Erythroblast (primary cell): ENCODE results near the gene JAK2.

ENCODE experiments used
- DNase-seq, 2 experiments: peaks; one replicate each; lab custom pipeline; 2025; lab: John Stamatoyannopoulos, UW
- GATA1 ChIP-seq: IDR thresholded peaks from 2 replicates; pipeline ENCODE4 v1.6.1; 2011; ENCODE audit warnings: low read depth, mild to moderate bottlenecking, control low read depth, low read length, moderate library complexity
- POLR2A ChIP-seq: IDR thresholded peaks from 2 replicates; pipeline ENCODE4 v1.6.1; 2011; ENCODE audit warnings: mild to moderate bottlenecking, low read length

JAK2 gene

GRCh38 chr9:4965174-4965821 lies 19.8 kb upstream of the JAK2 start:
- TF ChIP-seq POLR2A (no peak), GATA1 (no peak)

GRCh38 chr9:4967523-4967922 lies 17.5 kb upstream of the JAK2 start:
- TF ChIP-seq GATA1 (no peak), POLR2A (no peak)
- no peak for DNase-seq

More at GRCh38 chr9:4965174-4965821, 19.8 kb upstream of the JAK2 start:
- DNase-seq: peak in 1 of 2 experiments; percentile 8

- no peak for TF ChIP-seq GATA1
- DNase-seq: no peak
These were observed 15.9 kb upstream of the JAK2 start for GRCh38 chr9:4969130-4969529.

- no peak for DNase-seq
- TF ChIP-seq GATA1 (no peak), POLR2A (no peak)
These were observed 14.0 kb upstream of the JAK2 start for GRCh38 chr9:4970970-4971641.

GRCh38 chr9:4973246-4973645 lies 11.8 kb upstream of the JAK2 start:
- DNase-seq: no peak
- no peak for TF ChIP-seq POLR2A

- DNase-seq: peak; percentile 20 to 22
- TF ChIP-seq GATA1 (no peak), POLR2A (no peak)
These were observed 11.2 kb upstream of the JAK2 start for GRCh38 chr9:4973902-4974301.

- DNase-seq: no peak
- no peak for TF ChIP-seq GATA1
- TF ChIP-seq POLR2A: no peak
These were observed 5.8 kb upstream of the JAK2 start for GRCh38 chr9:4979239-4979638.

GRCh38 chr9:4980086-4980727 lies 4.9 kb upstream of the JAK2 start:
- peak; percentile 26 to 39 for DNase-seq
- TF ChIP-seq POLR2A: no peak
- no peak for TF ChIP-seq GATA1

- TF ChIP-seq POLR2A (no peak), GATA1 (no peak)
- DNase-seq: peak in 1 of 2 experiments; percentile 35
These were observed 2.2 kb upstream of the JAK2 start for GRCh38 chr9:4982721-4983482.

GRCh38 chr9:4983601-4984165 lies 1.4 kb upstream of the JAK2 start:
- TF ChIP-seq GATA1 (no peak), POLR2A (no peak)
- DNase-seq: peak in 1 of 2 experiments; percentile 36

- TF ChIP-seq POLR2A (no peak), GATA1 (no peak)
- no peak for DNase-seq
These were observed 876 bp upstream of the JAK2 start for GRCh38 chr9:4984171-4984620.

GRCh38 chr9:4985386-4986266 lies 554 bp downstream of the JAK2 start:
- DNase-seq: peak; percentile 85 to 87

More at GRCh38 chr9:4985386-4986266, 554 bp downstream of the JAK2 start:
- TF ChIP-seq POLR2A (peak; percentile 62), GATA1 (no peak)
